HG03045 (cell line): ENCODE measurements around the gene RHEB.

Experiments used
- ATAC-seq: cut with Tn5 transposase; IDR thresholded peaks from one replicate; pipeline ENCODE4 v1.9.1; 2021; ENCODE audit warnings: mild to moderate bottlenecking, moderate library complexity; ENCODE audit not compliant: unreplicated experiment

The RHEB gene

GRCh38 chr7:151451626-151452571 is 67.8 kb downstream of the RHEB start:
- ATAC-seq = no peak

- no peak for ATAC-seq
Observed at GRCh38 chr7:151451156-151451555, 68.5 kb downstream of the RHEB start.

GRCh38 chr7:151449990-151450389 is 69.7 kb downstream of the RHEB start:
- no peak for ATAC-seq

GRCh38 chr7:151448261-151449252 is 71.1 kb downstream of the RHEB start:
- ATAC-seq = no peak

GRCh38 chr7:151447901-151448260 is 71.8 kb downstream of the RHEB start:
- ATAC-seq = no peak

GRCh38 chr7:151447312-151447711 is 72.4 kb downstream of the RHEB start:
- no peak for ATAC-seq

- ATAC-seq = no peak
Observed at GRCh38 chr7:151446412-151446811, 73.3 kb downstream of the RHEB start.

GRCh38 chr7:151444632-151445031 is 75.1 kb downstream of the RHEB start:
- no peak for ATAC-seq

GRCh38 chr7:151442776-151443496 is 76.8 kb downstream of the RHEB start:
- no peak for ATAC-seq

GRCh38 chr7:151440799-151441445 is 78.8 kb downstream of the RHEB start:
- ATAC-seq = no peak

- ATAC-seq = no peak
Observed at GRCh38 chr7:151439855-151440798, 79.6 kb downstream of the RHEB start, which contains the start of gene CRYGN. TSS of gene CRYGN (minus strand) at chr7:151440141. CDS start at chr7:151439917, 224 bp downstream.

- no peak for ATAC-seq
Observed at GRCh38 chr7:151438864-151439601, 80.7 kb downstream of the RHEB start.

- ATAC-seq = no peak
Observed at GRCh38 chr7:151437866-151438516, 81.7 kb downstream of the RHEB start.

- no peak for ATAC-seq
Observed at GRCh38 chr7:151437159-151437553, 82.5 kb downstream of the RHEB start.

GRCh38 chr7:151436446-151437158 is 83.1 kb downstream of the RHEB start:
- ATAC-seq = no peak

GRCh38 chr7:151435971-151436370 is 83.7 kb downstream of the RHEB start:
- no peak for ATAC-seq
